NCI-H1930 (cell line): ENCODE data around the gene SNTN.
"Not testable (repeated sequence)": the region's sequence is repeated elsewhere in the genome, so short reads cannot be mapped to it uniquely, and the experiment has no call there.

Source experiments
- DNase-seq, 2 experiments: peaks; one replicate each; lab custom pipeline; 2025; lab: John Stamatoyannopoulos, UW

SNTN gene

DNA sequence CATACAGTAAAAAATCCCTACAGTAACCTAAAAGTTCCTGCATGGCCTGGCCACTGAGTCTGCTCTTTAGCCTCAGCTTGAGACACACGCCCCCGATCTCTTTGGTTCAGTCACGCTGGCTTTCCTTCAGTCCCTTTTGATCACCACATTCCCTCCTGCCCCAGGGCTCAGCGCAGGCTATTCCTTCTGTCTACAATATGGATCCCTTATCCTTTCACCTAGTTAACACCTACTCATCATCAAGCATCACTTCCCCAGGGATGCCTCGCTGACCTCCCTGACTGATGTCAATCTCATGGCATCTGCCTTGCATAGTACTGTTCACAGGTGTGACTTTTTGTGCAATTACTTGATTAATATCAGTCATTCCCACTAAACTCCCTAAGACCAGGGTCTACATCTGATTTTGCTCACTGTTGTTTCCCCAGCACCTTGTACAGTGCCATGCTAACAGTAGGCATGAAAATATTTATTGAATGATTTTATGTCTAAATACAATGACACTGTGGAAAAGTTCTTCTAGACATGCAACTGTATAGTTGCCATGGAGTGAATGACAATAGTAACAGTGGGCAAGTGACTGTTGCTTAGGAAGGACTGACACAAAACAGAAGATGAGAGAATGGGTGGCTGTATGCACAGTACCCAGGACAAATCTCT lies at the start of gene SNTN:
Gene SNTN, plus strand, starts transcription at position 610 of the 660 bp plus-strand sequence. Its CDS starts 13 bp downstream, at position 623.
- DNase-seq = no peak

DNA sequence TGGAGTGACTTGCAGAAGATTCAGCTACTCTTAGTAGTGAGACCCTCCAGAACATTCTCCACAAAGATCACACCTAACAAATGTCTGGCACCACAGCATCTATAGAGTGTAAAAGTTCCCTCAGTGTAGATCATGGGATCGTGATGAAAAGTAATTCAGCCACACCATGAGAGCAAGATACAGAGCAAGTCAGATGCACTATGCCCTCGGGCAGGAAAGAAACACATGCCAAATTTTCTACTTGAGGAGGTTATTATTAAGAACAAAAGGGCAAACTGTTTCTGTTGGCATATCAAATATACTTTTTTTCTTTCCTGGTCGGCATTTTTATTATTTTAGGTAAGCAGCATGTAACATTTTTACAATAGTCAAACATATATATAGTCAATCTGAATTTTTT lies 44.8 kb upstream of the SNTN start:
- DNase-seq = no peak

DNA sequence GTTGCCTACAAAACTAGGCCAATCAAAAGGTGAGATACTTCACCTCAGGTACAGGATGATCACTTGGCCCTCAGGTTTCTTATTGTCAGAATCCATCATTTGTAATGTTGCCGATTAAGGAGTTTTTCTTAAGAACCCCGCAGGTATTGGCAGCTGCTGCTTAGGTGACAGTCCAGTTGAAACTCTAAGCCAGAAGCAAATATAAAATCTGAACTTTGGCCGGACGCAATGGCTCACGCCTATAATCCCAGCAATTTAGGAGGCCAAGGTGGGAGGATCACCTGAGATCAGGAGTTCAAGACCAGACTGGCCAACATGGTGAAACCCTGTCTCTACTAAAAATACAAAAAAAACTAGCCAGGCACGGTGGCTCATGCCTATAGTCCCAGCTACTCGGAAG lies 43.1 kb upstream of the SNTN start:
- no peak for DNase-seq

DNA sequence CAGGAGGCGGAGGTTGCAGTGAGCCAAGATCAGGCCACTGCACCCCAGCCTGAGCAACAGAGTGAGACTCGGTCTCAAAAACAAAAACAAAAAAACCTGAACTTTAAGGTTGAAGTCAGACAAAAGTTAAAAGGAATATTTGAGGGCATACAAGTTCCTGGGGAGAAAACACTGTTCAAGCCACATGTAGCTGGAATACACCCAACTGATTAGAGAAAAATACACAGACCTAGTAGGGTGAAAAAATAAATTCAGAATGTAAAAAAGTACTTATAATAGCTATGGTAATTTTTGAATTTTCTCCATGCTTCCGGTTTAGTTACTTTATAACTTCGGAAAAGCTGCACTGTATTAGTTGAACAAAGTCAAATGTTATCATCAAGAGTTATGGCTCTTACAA lies 42.6 kb upstream of the SNTN start:
- no peak for DNase-seq

DNA sequence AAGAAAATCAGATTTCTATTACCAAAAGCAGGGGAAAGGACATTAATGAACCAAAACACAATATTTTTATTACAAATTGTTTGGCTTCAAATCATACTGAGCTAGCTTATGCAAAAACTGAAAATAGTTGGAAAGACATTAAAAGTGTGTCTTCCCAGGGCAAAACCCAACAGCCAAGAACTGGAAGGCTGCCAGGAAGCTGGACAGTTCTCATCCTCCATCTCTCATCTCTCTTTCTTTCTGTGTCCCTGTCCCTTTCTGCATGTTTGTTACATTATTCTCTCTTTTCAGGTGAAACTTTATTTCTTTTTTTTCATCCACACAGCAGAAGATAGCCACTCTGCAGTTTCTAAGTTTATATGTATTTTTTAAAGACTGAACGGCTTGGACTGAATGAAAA lies 41.1 kb upstream of the SNTN start:
- no peak for DNase-seq

DNA sequence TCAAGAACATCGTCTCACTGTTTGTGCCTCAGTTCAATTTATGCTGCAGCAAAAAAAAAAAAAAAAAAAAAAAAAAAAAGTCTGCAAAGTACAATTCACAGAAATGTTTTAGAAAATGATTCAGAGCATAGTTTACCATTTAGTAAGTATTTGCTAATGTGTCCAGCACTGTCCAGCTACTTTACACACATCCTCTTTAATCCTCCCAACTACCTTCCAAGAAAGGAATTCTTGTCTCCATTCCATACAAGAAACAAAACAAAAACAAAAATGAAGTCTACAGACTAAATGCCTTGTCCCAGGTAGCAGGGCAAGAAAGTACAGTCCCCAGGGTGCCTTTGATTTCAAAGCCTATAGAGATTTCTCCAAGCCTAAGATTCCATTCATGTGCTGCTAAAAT lies 38.9 kb upstream of the SNTN start:
- no peak for DNase-seq

DNA sequence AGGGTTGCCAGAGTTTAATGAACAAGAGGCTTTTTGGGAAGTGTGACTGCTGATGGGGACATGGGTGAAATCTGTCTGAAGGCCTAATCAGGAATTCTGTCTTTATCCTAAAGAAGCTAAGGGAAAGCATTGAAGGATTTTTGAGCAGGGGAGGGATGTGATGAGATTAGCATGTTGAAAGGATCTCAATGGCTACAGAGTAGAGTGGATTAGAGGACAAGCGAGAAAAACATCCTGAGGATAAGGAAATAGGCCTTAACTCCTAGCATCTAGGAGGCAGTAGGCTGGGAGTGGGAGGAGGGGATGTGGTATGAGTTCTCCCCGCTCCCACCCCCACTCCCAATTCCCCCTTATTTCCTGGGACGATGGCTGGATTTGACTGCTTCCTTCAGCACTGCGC lies 35.1 kb upstream of the SNTN start:
- DNase-seq = no peak

DNA sequence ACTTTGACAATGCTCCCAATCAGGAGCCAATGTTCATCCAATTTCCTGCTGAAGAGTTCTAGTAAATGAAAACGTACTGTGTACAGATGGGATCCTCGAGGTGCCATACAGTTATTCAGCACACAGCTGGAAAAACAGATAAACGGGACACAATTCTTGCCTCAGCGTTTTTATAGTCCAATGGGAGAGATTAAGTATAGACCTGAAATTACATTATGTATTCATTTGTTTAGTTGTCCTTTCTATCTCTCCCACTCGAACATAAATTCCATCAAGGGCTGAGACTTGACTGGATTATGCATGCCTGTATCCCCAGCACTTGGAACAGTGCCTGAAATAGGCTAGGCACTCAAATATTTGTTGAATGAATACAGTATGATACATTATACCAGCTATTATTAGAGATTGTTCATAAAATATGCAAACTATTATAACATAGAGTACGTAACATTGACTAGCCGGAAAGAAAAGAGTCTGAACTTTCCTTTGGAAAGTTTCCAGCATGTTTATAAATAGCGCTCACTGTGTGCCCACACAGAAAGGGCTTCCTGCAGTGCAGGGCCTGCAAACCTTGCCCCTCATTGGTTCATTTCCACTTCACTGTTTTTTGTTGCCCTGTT lies 27.4 kb upstream of the SNTN start:
- DNase-seq = no peak

DNA sequence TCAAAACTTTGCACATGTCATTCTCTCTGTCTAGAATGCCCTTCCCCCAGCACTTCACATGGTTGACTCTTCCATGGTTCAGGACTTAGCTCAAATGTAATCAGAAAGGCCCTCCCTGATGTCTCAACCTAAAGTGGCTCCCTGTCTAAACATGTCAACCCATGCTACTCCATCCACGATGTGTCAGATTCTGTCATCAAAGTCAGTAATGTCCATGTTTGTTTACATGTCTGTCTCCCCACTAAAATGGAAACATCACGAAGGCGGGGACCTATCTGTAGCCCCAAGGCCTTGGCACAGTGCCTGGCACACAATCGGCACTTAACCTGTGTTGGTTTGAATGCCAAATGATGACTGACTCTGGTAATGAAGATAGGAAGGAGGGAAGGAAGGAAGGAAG lies 20.8 kb upstream of the SNTN start:
- DNase-seq = no peak

DNA sequence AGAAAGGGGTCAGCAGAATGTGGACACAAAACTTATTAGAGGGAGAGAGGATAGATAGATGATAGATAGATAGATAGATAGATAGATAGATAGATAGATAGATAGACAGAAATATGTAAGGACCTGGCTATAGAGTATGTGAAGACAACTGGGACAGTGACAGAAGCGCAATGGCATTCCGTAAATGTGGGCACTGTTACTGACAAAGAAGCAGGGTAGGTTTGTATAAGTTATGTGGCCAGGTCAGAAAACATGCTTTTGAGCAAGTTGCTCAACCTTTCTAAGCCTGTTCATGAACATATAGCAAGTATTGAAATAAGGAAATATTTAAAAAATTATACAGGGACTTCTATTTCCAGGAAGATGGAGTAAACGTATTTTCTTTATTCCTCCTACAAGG lies 17.3 kb upstream of the SNTN start:
- no peak for DNase-seq

DNA sequence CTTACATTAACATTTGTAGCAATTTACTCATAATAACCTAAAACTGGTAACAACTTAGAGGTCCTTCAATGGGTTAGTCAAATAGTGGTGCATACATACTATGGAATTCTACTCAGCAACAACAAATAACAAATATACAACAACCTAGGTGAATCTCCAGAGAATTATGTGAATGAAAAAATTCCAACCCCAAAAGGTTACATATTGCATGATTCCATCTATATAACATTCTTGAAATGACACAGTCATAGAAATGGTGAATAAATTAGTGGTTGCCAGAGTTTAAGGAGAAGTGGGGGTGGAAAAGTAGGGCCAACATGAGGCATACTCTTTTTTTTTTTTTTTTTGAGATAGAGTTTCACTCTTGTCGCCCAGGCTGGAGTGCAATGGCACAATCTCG lies 12.7 kb upstream of the SNTN start:
- DNase-seq = no peak

DNA sequence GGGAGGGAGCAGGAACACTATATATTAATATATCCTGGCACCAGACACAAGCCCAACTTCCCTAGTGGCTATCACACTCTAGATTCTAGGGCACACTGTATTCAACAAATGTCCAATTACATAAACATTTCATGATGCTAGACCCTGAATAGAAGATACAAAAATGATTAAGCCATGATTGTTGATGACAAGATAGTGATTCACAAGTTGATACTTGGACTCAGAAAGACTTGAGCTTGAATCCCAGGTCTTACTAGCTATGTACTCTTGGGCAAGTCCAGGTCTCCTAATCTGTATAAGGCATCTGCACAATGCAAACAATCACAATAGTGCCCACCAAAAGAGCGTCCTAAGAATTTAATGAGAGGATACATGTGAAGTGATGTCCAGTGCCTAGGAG lies 10.0 kb upstream of the SNTN start:
- no peak for DNase-seq

DNA sequence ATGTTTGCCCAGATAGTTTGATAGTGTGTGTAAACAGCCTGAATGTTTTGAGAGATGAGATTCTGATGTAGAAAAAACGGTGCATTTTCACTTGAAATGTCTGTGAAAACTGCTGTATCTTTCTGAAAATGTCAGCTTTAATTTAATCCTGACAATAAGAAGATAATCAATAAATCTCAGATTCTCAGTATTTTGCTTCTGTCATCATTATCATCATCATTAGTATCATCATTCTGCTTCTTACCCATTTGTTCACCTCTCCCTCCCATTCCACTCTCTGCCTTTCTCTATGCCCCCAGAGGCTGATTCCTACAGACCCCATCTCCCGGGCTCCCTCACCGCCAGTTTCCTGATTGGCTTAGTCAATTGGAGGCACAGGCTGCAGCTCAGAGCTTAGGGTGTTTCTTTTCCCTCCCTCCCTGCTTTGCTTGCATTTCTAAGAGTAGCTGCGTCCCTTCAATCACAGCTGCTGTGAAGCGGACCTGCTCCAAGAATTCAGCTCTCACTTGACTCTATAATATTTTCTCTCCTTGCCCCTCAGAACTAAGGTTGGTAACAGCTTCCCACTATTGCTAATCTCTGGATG lies 8.2 kb upstream of the SNTN start:
- DNase-seq = no peak

DNA sequence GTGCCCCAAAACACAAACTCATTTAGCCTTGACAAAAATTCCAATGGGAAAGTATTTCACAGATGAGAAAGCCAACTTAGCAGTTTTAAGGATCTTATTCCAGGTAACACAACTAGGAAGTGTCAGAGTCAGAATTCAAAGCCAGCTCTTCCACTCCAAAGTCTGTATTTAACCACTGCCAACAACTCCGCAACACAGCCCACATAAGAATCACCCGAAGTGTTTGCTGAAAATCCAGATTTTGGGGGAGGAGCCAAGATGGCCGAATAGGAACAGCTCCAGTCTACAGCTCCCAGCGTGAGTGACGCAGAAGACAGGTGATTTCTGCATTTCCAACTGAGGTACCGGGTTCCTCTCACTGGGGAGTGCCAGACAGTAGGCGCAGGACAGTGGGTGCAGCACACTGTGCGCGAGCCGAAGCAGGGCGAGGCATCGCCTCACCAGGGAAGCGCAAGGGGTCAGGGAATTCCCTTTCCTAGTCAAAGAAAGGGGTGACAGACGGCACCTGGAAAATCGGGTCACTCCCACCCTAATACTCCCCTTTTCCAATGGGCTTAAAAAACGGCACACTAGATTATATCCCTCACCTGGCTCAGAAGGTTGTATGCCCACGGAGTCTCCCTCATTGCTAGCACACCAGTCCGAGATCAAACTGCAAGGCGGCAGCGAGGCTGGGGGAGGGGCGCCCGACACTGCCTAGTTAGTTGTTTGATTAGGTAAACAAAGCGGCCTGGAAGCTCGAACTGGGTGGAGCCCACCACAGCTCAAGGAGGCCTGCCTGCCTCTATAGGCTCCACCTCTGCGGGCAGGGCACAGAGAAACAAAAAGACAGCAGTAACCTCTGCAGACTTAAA lies 7.3 kb upstream of the SNTN start:
- DNase-seq = not testable (repeated sequence)

DNA sequence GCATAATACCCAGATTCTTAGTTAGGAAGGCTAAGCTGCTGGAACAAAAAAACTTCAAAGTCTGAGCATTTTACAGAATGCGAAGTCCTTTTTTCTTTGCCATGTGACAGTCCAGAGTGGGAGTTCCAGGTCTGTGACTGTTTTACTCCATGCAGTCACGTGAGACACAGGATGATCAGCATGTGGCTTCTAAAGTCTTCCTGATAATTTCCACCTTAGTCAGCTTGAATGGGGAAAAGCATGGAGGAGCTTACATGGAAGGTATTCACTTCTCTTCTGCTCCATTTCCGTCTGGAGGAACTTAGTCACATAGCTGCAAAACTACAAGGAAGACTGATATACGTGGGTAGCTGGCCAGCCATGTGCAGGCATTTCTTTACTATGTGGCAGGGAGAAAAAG lies 1.7 kb downstream of the SNTN start:
- DNase-seq = no peak

DNA sequence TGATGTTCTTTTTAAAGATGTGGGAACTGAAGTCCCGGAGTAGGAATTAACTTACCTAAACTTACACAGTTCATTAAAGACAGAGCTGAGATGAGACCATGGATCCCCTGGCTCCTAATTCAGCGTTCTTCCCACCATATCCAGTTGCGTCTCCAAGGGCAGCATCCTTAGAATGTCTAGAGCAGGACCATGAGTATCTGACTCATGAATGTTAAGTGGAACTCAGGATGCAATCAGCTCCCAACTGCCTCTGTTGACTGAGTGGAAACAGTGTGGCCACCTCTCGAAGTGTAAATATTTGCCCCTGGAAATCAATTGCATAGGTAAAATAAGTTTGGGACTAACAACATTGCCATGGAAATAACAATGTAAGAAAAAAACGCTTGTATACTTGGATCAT lies 2.5 kb downstream of the SNTN start:
- DNase-seq = no peak

DNA sequence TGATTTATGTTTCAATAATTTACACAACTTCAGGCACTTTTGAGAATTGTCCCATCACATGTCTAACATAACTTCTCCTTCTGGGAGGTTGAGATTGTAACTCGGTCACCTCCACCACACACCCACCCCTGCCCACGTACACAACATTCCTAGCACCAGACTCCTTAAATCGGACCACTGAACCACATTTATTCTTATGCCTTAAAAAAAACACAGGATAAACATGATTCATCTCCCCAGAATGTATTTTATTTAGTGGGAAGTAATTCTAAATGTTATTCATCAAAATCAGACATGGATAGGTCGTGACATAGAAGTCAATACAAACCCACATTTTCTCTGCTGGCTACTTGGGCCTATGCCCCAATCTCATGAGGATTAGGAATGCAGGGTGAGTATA lies 3.0 kb downstream of the SNTN start:
- DNase-seq = no peak

DNA sequence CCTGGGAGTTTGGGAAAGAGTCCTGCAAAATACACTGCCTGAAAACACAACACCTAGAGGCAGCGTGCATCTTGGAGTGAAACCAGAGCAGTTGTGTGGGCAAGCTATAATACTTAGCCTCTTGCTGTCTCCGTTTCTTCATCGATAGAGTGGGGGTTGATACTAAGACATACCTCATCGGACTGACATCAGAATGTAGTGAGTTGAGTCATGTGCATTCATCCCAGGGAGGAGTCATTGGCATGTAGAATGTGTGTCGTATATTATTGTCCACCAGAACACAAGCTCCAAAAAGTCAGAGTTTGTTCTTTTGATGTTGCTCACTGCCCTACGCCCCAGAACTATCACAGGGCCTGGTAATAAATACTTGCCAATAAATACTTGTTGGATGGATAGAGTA lies 4.3 kb downstream of the SNTN start:
- DNase-seq = no peak

DNA sequence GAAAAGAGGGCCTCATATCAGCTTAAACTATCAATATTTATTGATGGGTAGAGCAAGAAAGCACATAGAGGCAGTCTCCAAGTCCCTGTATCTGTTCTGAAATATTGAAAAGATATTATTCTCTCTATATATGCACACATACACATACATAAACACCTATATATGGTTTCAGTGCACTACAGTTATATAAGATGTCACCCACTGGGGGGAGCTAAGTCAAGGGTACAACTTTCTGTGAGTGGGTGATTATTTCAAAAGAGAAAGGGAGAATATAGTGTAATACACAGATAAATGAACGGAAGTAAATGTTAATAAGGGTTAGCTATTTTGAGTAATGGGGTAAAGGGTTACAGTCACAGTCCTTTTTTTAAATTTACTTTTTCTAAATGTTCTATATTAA lies 8.8 kb downstream of the SNTN start:
- no peak for DNase-seq

DNA sequence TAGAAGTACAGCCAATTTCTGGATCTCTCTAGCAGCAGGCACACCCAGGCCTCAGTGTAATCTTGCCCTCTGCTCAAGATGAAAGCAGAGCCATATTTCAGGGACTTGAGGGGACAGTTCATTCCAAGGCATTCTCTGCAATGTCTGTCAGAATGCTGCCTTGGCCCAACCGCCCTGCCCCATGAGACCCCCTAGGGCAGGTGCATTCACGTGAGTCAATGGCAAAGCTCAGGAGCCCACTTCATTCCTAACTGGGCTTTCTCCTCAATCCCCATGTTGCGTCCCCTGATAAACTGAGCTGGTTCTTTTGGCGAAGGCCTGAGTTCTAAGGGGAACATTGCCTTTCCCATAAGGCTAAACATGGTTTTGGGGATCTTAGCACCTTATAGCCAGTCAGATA lies 9.5 kb downstream of the SNTN start:
- no peak for DNase-seq

DNA sequence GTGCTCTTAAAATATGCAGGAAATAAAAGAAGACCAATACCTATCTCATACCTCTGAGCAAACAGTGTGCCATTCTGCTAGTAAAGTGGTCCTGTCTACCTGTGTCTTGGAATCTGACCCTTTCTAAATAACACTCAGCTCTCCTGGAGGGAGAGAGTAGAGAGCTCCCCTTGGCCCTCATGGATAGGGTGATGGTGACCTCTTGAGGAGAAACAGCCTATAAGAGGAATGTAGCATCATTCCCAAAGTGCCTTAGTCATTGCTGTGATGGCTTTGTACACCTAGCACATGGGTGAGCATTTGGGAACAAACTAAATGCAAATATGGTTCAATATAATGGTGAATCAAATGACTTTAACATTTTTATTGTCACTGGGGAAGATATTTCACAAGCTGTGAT lies 10.0 kb downstream of the SNTN start:
- no peak for DNase-seq

DNA sequence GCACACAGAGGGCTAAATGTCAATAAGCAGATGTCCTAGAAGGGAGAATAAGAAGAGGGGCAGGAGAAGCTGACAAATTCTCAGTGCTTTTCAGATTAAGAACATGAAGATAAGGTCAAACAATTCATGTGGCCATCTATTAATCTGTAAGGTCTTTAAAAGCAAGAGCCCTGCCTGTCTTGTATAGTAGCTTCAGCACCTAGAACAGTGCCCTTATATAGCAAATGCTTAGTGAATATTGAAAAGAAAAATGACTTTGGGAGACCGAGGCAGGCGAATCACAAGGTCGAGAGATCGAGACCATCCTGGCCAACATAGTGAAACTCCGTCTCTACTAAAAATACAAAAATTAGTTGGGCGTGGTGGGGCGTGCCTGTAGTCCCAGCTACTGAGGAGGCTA lies 18.1 kb downstream of the SNTN start:
- DNase-seq = no peak

DNA sequence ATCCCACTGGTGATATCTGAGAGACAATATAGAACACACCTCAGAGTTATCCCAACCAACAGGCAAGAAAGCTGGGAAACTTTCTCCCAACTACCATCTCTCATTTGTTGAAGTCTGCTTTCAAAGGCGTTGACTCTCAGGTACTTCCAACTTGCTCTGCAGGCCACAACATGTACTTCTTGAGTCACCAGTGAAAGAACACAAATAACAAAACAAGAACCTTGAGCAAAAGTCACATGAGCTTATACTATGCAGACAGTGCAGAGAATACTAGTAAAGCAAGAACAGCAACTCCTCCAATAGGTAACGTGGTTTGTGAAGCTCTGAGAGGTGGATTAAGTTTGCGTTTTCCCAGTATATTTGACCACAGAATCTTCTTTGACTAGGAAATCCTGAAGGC lies 20.6 kb downstream of the SNTN start:
- no peak for DNase-seq
